ENCODE results near the gene PLCB2.

- TF ChIP-seq, protein P1, sequence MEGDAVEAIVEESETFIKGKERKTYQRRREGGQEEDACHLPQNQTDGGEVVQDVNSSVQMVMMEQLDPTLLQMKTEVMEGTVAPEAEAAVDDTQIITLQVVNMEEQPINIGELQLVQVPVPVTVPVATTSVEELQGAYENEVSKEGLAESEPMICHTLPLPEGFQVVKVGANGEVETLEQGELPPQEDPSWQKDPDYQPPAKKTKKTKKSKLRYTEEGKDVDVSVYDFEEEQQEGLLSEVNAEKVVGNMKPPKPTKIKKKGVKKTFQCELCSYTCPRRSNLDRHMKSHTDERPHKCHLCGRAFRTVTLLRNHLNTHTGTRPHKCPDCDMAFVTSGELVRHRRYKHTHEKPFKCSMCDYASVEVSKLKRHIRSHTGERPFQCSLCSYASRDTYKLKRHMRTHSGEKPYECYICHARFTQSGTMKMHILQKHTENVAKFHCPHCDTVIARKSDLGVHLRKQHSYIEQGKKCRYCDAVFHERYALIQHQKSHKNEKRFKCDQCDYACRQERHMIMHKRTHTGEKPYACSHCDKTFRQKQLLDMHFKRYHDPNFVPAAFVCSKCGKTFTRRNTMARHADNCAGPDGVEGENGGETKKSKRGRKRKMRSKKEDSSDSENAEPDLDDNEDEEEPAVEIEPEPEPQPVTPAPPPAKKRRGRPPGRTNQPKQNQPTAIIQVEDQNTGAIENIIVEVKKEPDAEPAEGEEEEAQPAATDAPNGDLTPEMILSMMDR (IDR thresholded peaks at IDR 0.05) = no peak
- TF ChIP-seq EZH2phosphoT487 (IDR thresholded peaks at IDR 0.05) = no peak
- no peak for TF ChIP-seq EZH2 (IDR thresholded peaks at IDR 0.05)
Observed at GRCh38 chr15:40245666-40246450, 61.9 kb downstream of the PLCB2 start.

Data from neural progenitor cell (in vitro differentiated cells).